Colon (tissue), 2 donors: ENCODE data around the gene PBX3.

Source experiments
- FAIRE-seq: peaks from 2 replicates; lab custom pipeline; 2012; peaks lifted over from hg19 to GRCh38; lab: Jason Lieb, UNC
- donor health status: control.
- donor health status: control.

PBX3 gene

GRCh38 chr9:125950880-125951471 is 203.8 kb downstream of the PBX3 start:
- no peak for FAIRE-seq

- FAIRE-seq = no peak
Observed at GRCh38 chr9:125953314-125954019, 206.3 kb downstream of the PBX3 start.

- FAIRE-seq = no peak
Observed at GRCh38 chr9:125956102-125956501, 208.9 kb downstream of the PBX3 start.

GRCh38 chr9:125959315-125959714 is 212.1 kb downstream of the PBX3 start:
- no peak for FAIRE-seq

GRCh38 chr9:125959951-125960619 is 212.9 kb downstream of the PBX3 start:
- FAIRE-seq = no peak

- no peak for FAIRE-seq
Observed at GRCh38 chr9:125960626-125961025, 213.5 kb downstream of the PBX3 start.

GRCh38 chr9:125961072-125961471 is 213.9 kb downstream of the PBX3 start:
- no peak for FAIRE-seq

GRCh38 chr9:125963932-125964331 is 216.8 kb downstream of the PBX3 start:
- FAIRE-seq = no peak

- no peak for FAIRE-seq
Observed at GRCh38 chr9:125964702-125965225, 217.6 kb downstream of the PBX3 start.

- no peak for FAIRE-seq
Observed at GRCh38 chr9:125965477-125965876, 218.3 kb downstream of the PBX3 start.

GRCh38 chr9:125966466-125966865 is 219.3 kb downstream of the PBX3 start:
- no peak for FAIRE-seq

GRCh38 chr9:125966959-125967711 is 220.0 kb downstream of the PBX3 start:
- FAIRE-seq = no peak

GRCh38 chr9:125968714-125969374 is 221.7 kb downstream of the PBX3 start:
- no peak for FAIRE-seq

- no peak for FAIRE-seq
Observed at GRCh38 chr9:125969462-125969861, 222.3 kb downstream of the PBX3 start.

GRCh38 chr9:125969868-125970267 is 222.7 kb downstream of the PBX3 start:
- FAIRE-seq = no peak

GRCh38 chr9:125970340-125970739 is 223.2 kb downstream of the PBX3 start:
- no peak for FAIRE-seq

GRCh38 chr9:125971050-125971449 is 223.9 kb downstream of the PBX3 start:
- FAIRE-seq = no peak

- no peak for FAIRE-seq
Observed at GRCh38 chr9:125972012-125972729, 225.0 kb downstream of the PBX3 start.

- FAIRE-seq = no peak
Observed at GRCh38 chr9:125973547-125973946, 226.4 kb downstream of the PBX3 start.

- FAIRE-seq = no peak
Observed at GRCh38 chr9:125974705-125975104, 227.5 kb downstream of the PBX3 start.

GRCh38 chr9:125977223-125977622 is 230.1 kb downstream of the PBX3 start:
- no peak for FAIRE-seq
